Testis (tissue), 3 donors: ENCODE data around the gene PER1. TPM values are rescaled to one million over a fixed set of nuclear protein-coding genes. Genes with fewer than 3 reads are reported as not detected.

Experiments
- DNase-seq: peaks from one replicate; pipeline ENCODE4 v3.0.0-alpha.2; 2019
- H3K27ac ChIP-seq, 2 donors: fragments of 200-600 bp; sonication (generic); one replicate each; pipeline ENCODE4 v1.5.1; 2019
- H3K27me3 ChIP-seq: fragments of 200-600 bp; sonication (generic); one replicate; pipeline ENCODE4 v1.5.1; 2019
- H3K36me3 ChIP-seq: fragments of 200-600 bp; sonication (generic); one replicate; pipeline ENCODE4 v1.5.1; 2017; ENCODE audit warnings: low read depth; ENCODE audit errors: missing control alignments
- H3K4me1 ChIP-seq: fragments of 200-600 bp; sonication (generic); one replicate; pipeline ENCODE4 v1.5.1; 2019
- H3K4me3 ChIP-seq, 2 donors: fragments of 200-600 bp; sonication (generic); one replicate each; pipeline ENCODE4 v1.5.1; 2017 to 2019
- H3K9me3 ChIP-seq: fragments of 200-600 bp; sonication (generic); one replicate; pipeline ENCODE4 v1.5.1; 2017
- POLR2A ChIP-seq: fragments of 450-650 bp; IDR thresholded peaks from one replicate; pipeline ENCODE4 v1.6.1; 2017; ENCODE audit warnings: antibody characterized with exemption, mild to moderate bottlenecking, moderate library complexity
- WGBS, 2 donors: methylation state at CpG; one replicate each; pipeline ENCODE4 v1.1.5; 2018; 5-methylcytosine and 5-hydroxymethylcytosine counted together
- intact Hi-C: fragments of 100-400 bp; cut with DNase I; formaldehyde crosslinking; loops from one replicate; pipeline ENCODE4 v1.15.1; 2023; ENCODE audit warnings: low total_unique reads
- polyA plus RNA-seq: library from polyadenylated mRNA; stranded (reverse); fragments of 350-450 nt; fragmentation: Illumina TruSeq; extraction: RNeasy Lipid Tissue Mini Kit (QIAGEN cat#74804); gene quantifications from one replicate; pipeline ENCODE4 v1.2.3, GENCODE V29; 2014; ENCODE audit warnings: low read depth, low replicate concordance; ENCODE audit not compliant: insufficient read depth
- total RNA-seq, 2 donors: library from RNA; depleted of rRNA; stranded (reverse); fragments of >200 nt; gene quantifications; one replicate each; pipeline ENCODE4 v1.2.3, GENCODE V29; 2016
- TF ChIP-seq, protein P1 (sequence below), 3 experiments: fragments of 450-650 bp in 2 of 3; fragments of 200-600 bp in 1 of 3; sonication (generic) in 1 of 3; IDR thresholded peaks; one replicate each; pipeline ENCODE4 v1.5.1; 2016 to 2019; ENCODE audit warnings: antibody characterized with exemption in 3 of 3, mild to moderate bottlenecking in 2 of 3, moderate library complexity in 1 of 3

PER1 gene
- total and polyA plus RNA-seq, 3 donors from 2014 or later, result 55.1 to 119 (median 96.0) TPM

DNA sequence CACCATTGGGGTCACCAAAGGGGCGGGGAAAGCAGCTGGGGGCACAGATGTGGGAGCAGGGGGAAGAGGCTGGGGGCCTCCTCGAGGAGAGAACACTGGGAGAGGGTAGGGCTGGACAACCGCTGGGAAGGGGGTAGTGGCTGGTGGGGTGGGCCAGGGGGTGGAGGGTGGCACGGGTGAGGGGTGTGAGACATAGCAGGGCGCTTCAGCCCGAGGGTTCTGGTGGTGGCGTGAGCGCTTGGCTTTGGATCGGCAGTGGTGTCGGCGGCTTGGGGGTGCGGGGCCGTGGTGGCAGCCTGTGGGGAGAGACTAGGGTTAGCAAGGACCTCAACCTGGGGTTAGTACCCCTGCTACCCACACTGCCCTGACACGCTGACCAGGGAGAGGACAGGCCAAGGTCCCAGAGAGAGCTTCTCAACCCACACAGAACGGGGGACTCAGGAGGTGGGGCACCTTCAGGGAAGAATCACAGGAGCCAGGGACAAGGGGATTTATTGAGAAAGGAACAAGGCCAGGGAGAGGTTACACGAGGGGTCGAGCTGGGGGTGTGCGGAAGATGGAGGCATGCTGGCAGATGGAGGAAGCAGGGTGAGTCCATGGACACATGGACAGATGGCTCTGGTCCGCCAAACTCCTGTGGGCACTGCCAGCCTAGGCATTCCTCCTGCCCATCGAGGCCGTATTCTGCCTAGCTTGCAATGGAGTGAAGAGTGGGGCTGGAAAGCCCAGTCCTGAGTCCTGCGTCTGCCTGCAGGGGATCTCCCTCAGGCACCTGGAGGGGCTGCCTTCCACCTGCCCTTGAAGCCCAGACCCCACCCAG lies 8.4 kb downstream of the PER1 start:
- Histone ChIP-seq H3K9me3 (no peaks in the 10 kb centered on the region), H3K27me3 (no peaks in the 10 kb centered on the region), H3K4me1 (no peaks in the 10 kb centered on the region), H3K27ac (peak overlapping the region in 1 of 2 donors; percentile 96), H3K36me3 (no peaks in the 10 kb centered on the region), H3K4me3 (no peak overlapping the region)
- 88 to 90% methylated on average over 17 to 22 of the region's 22 CpGs for WGBS, 2 donors
- TF ChIP-seq, protein P1, sequence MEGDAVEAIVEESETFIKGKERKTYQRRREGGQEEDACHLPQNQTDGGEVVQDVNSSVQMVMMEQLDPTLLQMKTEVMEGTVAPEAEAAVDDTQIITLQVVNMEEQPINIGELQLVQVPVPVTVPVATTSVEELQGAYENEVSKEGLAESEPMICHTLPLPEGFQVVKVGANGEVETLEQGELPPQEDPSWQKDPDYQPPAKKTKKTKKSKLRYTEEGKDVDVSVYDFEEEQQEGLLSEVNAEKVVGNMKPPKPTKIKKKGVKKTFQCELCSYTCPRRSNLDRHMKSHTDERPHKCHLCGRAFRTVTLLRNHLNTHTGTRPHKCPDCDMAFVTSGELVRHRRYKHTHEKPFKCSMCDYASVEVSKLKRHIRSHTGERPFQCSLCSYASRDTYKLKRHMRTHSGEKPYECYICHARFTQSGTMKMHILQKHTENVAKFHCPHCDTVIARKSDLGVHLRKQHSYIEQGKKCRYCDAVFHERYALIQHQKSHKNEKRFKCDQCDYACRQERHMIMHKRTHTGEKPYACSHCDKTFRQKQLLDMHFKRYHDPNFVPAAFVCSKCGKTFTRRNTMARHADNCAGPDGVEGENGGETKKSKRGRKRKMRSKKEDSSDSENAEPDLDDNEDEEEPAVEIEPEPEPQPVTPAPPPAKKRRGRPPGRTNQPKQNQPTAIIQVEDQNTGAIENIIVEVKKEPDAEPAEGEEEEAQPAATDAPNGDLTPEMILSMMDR (IDR thresholded peaks at IDR 0.05), result no peak
- no peak for TF ChIP-seq POLR2A
- no peak for DNase-seq
- intact Hi-C loops, result no loop called here

DNA sequence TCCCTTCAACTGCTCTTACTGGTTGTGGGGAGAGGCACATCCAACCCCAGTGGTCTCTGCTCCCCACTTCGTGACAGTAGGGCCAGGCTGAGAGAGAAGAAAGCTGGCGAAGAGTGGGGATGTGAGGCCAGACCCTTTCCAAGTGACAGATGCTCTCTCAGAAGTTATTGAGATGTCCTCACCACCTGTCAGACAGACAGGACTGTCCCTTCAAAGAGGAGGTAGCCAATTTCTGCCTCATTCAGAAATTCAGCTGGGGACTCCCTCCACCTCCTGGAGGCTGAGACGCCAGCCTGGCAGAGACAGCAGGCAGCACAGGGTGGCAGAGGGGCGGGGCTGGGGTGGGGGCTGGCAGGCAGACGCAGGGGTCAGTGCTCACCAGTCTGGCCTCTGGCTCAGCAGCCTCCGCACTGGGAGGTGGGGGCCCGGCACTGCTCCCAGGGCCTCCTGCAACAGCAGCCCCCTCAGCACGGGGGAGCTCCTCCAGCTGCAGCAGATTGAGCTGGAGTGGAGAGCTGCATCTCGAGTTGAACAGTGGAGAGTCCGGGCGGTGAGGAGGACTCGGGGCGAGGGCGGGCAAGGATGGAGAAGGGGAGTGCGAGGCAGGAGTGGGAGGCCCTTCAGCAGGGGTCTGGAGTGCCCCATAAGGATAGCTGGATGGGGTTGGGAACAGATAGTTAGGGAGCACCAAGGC lies 9.2 kb downstream of the PER1 start:
- Histone ChIP-seq H3K4me1 (no peaks in the 10 kb centered on the region), H3K27me3 (no peaks in the 10 kb centered on the region), H3K36me3 (no peaks in the 10 kb centered on the region), H3K9me3 (no peaks in the 10 kb centered on the region), H3K4me3 (no peak overlapping the region), H3K27ac (peak overlapping the region; percentile 4 to 96)
- TF ChIP-seq POLR2A, result no peak
- TF ChIP-seq, protein P1 (IDR thresholded peaks at IDR 0.05), result no peak
- DNase-seq, result no peak
- intact Hi-C loops, result no loop called here
- WGBS, 2 donors, result 86 to 87% methylated on average over 12 to 14 of the region's 15 CpGs

DNA sequence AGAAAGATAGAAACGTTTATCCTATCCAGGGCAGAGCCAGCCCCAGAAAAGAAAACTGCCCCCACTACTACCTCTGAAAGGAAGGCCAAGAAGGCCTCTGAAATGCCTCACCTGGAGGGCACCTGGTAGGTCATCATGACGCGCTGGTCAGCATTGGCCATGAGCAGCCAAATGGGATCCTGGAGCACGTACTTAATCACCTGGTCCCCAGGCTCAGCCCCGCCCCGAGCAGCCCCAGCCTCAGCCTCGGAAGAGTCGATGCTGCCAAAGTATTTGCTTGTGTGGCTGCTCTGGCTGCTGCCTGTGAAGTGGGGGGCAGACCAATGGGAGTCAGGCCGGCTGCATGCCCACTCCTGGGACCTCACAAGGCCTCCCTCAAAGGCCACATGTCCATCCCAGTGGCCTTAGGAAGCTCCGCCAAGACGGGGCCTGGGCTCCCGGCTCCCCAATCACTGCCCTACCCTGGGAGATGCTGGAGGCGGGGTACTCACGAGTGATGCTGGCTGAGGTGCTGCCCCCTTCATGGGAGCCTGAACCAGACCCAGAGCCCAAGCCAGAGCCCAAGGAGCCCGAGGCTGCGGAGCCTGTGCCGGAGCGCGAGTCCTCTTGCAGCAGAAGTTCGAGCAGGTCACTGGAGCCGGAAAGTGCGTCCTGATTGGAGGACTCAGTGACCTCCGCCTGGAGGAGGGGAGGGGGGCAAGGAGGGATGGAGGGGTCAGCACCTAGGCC lies 9.9 kb downstream of the PER1 start:
- Histone ChIP-seq H3K4me3 (no peak overlapping the region), H3K27me3 (no peaks in the 10 kb centered on the region), H3K4me1 (no peaks in the 10 kb centered on the region), H3K9me3 (no peaks in the 10 kb centered on the region), H3K36me3 (no peaks in the 10 kb centered on the region), H3K27ac (peak overlapping the region in 1 of 2 donors; percentile 96)
- TF ChIP-seq, protein P1 (IDR thresholded peaks at IDR 0.05), result no peak
- TF ChIP-seq POLR2A, result no peak
- intact Hi-C loops, result no loop called here
- WGBS, 2 donors, result 85 to 90% methylated on average over 2 to 23 of the region's 23 CpGs
- no peak for DNase-seq

DNA sequence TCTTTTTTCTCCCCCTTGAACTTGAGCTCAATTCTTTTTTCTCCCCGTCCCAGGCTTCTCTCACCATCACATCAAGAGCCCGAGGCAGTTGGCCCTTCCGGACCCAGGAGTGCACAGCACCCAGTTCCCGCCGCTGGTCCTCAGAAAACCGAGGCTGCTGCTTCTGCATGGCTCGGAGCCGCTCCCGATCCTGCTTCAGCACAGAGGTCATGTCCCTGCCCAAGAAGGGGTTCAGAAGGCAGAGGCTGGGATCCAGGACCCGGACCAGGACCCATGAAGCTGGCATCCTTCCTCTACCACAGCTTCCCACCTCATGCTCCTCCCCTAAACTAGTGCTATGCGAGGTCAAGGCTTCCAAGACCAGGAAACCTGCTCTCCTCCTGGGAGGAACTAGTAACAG lies 10.5 kb downstream of the PER1 start:
- WGBS, 2 donors, result 81 to 82% methylated on average over 9 to 11 of the region's 11 CpGs
- Histone ChIP-seq H3K36me3 (no peaks in the 10 kb centered on the region), H3K9me3 (no peaks in the 10 kb centered on the region), H3K27me3 (no peaks in the 10 kb centered on the region), H3K4me3 (no peak overlapping the region), H3K27ac (peak overlapping the region in 1 of 2 donors; percentile 96), H3K4me1 (no peaks in the 10 kb centered on the region)
- TF ChIP-seq POLR2A, result no peak
- intact Hi-C loops, result no loop called here
- no peak for DNase-seq

DNA sequence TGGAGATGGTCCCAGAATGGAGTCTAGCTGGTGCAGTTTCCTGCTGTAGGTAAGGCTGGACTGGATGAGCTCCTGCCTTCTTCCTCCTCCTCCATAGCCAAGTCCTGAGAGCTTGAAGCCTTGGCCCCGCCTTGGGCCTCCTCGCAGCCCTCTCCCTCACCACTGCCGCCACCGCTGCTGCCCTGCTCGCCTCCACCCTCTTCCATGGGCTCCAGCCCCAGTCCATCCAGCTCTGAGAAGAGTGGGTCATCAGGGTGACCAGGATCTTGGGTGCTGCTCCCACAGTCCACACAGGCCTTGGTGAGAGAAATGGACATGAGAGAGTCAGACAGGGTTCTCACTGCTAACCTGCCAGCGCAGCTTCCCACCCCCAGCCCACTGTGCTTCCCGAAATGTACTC lies 11.2 kb downstream of the PER1 start:
- no peak for DNase-seq
- Histone ChIP-seq H3K4me1 (no peaks in the 10 kb centered on the region), H3K9me3 (no peaks in the 10 kb centered on the region), H3K36me3 (no peaks in the 10 kb centered on the region), H3K27me3 (no peaks in the 10 kb centered on the region), H3K4me3 (no peak overlapping the region), H3K27ac (peak overlapping the region in 1 of 2 donors; percentile 96)
- intact Hi-C loops, result no loop called here
- TF ChIP-seq, protein P1 (IDR thresholded peaks at IDR 0.05), result no peak
- no peak for TF ChIP-seq POLR2A
- 92 to 95% methylated on average over 7 of the region's 7 CpGs for WGBS, 2 donors
